Measurements from ENCODE around the gene FAS.

Gene FAS

GRCh38 chr10:88979603-88980002 lies 11.0 kb upstream of the FAS start:
- H3K4me3 Mint-ChIP-seq, result no peak overlapping the region
- CTCF ChIA-PET, result interaction anchor here (1.1 kb wide), 1 partner anchor 42 kb away, joined by 3 read pairs; no protein-coding TSS in a partner anchor
- H3K9me3 Mint-ChIP-seq, result no peaks in the 10 kb centered on the region
- H3K27ac Mint-ChIP-seq, result no peak overlapping the region
- no peak for DNase-seq
- H3K4me1 Mint-ChIP-seq, result peaks cover 29% of the 10 kb centered on the region
- H3K36me3 Mint-ChIP-seq, result peaks cover 8% of the 10 kb centered on the region
- H3K27me3 Mint-ChIP-seq, result peaks cover 4% of the 10 kb centered on the region

- H3K36me3 Mint-ChIP-seq, result peaks cover 4% of the 10 kb centered on the region
- DNase-seq, result no peak
- H3K4me3 Mint-ChIP-seq, result no peak overlapping the region
- no peak overlapping the region for H3K27ac Mint-ChIP-seq
- peaks cover 25% of the 10 kb centered on the region for H3K4me1 Mint-ChIP-seq
- CTCF ChIA-PET, result interaction anchor here (1.1 kb wide), 1 partner anchor 43 kb away, joined by 3 read pairs; no protein-coding TSS in a partner anchor
- no peaks in the 10 kb centered on the region for H3K9me3 Mint-ChIP-seq
- H3K27me3 Mint-ChIP-seq, result peaks cover 4% of the 10 kb centered on the region
These were observed 10.4 kb upstream of the FAS start for GRCh38 chr10:88980247-88980646.

GRCh38 chr10:88980800-88981199 lies 9.8 kb upstream of the FAS start:
- H3K27me3 Mint-ChIP-seq, result peaks cover 4% of the 10 kb centered on the region
- H3K9me3 Mint-ChIP-seq, result no peaks in the 10 kb centered on the region
- no peak overlapping the region for H3K4me3 Mint-ChIP-seq
- peaks cover 4% of the 10 kb centered on the region for H3K36me3 Mint-ChIP-seq
- no peak for DNase-seq
- peaks cover 23% of the 10 kb centered on the region for H3K4me1 Mint-ChIP-seq
- H3K27ac Mint-ChIP-seq, result no peak overlapping the region
- CTCF ChIA-PET, result interaction anchor here (1.1 kb wide), 1 partner anchor 43 kb away, joined by 3 read pairs; no protein-coding TSS in a partner anchor

GRCh38 chr10:88981435-88981834 lies 9.2 kb upstream of the FAS start:
- DNase-seq, result no peak
- Mint-ChIP-seq H3K36me3 (peaks cover 9% of the 10 kb centered on the region), H3K27me3 (peaks cover 4% of the 10 kb centered on the region), H3K4me1 (peaks cover 25% of the 10 kb centered on the region), H3K9me3 (peaks cover 4% of the 10 kb centered on the region), H3K27ac (no peak overlapping the region), H3K4me3 (no peak overlapping the region)
- CTCF ChIA-PET, result no interaction called here

GRCh38 chr10:88982366-88982765 lies 8.2 kb upstream of the FAS start:
- H3K4me3 Mint-ChIP-seq, result no peak overlapping the region
- CTCF ChIA-PET, result interaction anchor here (0.9 to 1.3 kb wide), 2 partner anchors 19 to 235 kb away, joined by 3 read pairs; no protein-coding TSS in a partner anchor
- no peak overlapping the region for H3K27ac Mint-ChIP-seq
- peaks cover 33% of the 10 kb centered on the region for H3K4me1 Mint-ChIP-seq
- peaks cover 7% of the 10 kb centered on the region for H3K9me3 Mint-ChIP-seq
- DNase-seq, result no peak
- peaks cover 4% of the 10 kb centered on the region for H3K27me3 Mint-ChIP-seq
- peaks cover 11% of the 10 kb centered on the region for H3K36me3 Mint-ChIP-seq

- Mint-ChIP-seq H3K27ac (no peak overlapping the region), H3K4me1 (peaks cover 41% of the 10 kb centered on the region), H3K27me3 (peaks cover 4% of the 10 kb centered on the region), H3K9me3 (peaks cover 11% of the 10 kb centered on the region), H3K36me3 (peaks cover 18% of the 10 kb centered on the region), H3K4me3 (no peak overlapping the region)
- CTCF ChIA-PET, result interaction anchor here (1.3 kb wide), 1 partner anchor 18 kb away, joined by 3 read pairs; no protein-coding TSS in a partner anchor
- no peak for DNase-seq
These were observed 7.4 kb upstream of the FAS start for GRCh38 chr10:88983206-88983605.

GRCh38 chr10:88983939-88984338 lies 6.7 kb upstream of the FAS start:
- Mint-ChIP-seq H3K4me1 (peaks cover 48% of the 10 kb centered on the region), H3K36me3 (peaks cover 18% of the 10 kb centered on the region), H3K27ac (no peak overlapping the region), H3K27me3 (peaks cover 4% of the 10 kb centered on the region), H3K9me3 (peaks cover 11% of the 10 kb centered on the region), H3K4me3 (no peak overlapping the region)
- no peak for DNase-seq
- CTCF ChIA-PET, result no interaction called here

GRCh38 chr10:88984525-88984924 lies 6.1 kb upstream of the FAS start:
- H3K9me3 Mint-ChIP-seq, result peaks cover 11% of the 10 kb centered on the region
- peaks cover 18% of the 10 kb centered on the region for H3K36me3 Mint-ChIP-seq
- H3K27me3 Mint-ChIP-seq, result no peaks in the 10 kb centered on the region
- peaks cover 49% of the 10 kb centered on the region for H3K4me1 Mint-ChIP-seq
- H3K27ac Mint-ChIP-seq, result no peak overlapping the region
- no peak for DNase-seq
- no peak overlapping the region for H3K4me3 Mint-ChIP-seq
- CTCF ChIA-PET, result no interaction called here

- peaks cover 24% of the 10 kb centered on the region for H3K36me3 Mint-ChIP-seq
- no peak overlapping the region for H3K4me3 Mint-ChIP-seq
- CTCF ChIA-PET, result interaction anchor here (0.8 to 2.0 kb wide), 12 partner anchors 11 to 220 kb away, joined by 3 to 19 read pairs (median 4); partner anchors contain the start of gene CH25H
- peaks cover 11% of the 10 kb centered on the region for H3K9me3 Mint-ChIP-seq
- H3K4me1 Mint-ChIP-seq, result peaks cover 61% of the 10 kb centered on the region
- DNase-seq, result no peak
- H3K27ac Mint-ChIP-seq, result peak overlapping the region; percentile 56
- peaks cover 5% of the 10 kb centered on the region for H3K27me3 Mint-ChIP-seq
These were observed 3.9 kb upstream of the FAS start for GRCh38 chr10:88986549-88987242.

- peak; percentile 59 for DNase-seq
- Mint-ChIP-seq H3K4me3 (no peak overlapping the region), H3K36me3 (peaks cover 28% of the 10 kb centered on the region), H3K27ac (peak overlapping the region; percentile 76), H3K4me1 (peaks cover 67% of the 10 kb centered on the region), H3K9me3 (peaks cover 11% of the 10 kb centered on the region), H3K27me3 (peaks cover 5% of the 10 kb centered on the region)
- CTCF ChIA-PET, result interaction anchor here (0.8 to 2.0 kb wide), 11 partner anchors 11 to 220 kb away, joined by 3 to 19 read pairs (median 4); partner anchors contain the start of gene CH25H
These were observed 3.3 kb upstream of the FAS start for GRCh38 chr10:88987243-88987725.

GRCh38 chr10:88987840-88988239 lies 2.8 kb upstream of the FAS start:
- Mint-ChIP-seq H3K36me3 (peaks cover 29% of the 10 kb centered on the region), H3K4me1 (peaks cover 70% of the 10 kb centered on the region), H3K27ac (peak overlapping the region; percentile 76), H3K27me3 (peaks cover 5% of the 10 kb centered on the region), H3K4me3 (no peak overlapping the region), H3K9me3 (peaks cover 11% of the 10 kb centered on the region)
- DNase-seq, result no peak
- CTCF ChIA-PET, result interaction anchor here (0.9 to 2.0 kb wide), 8 partner anchors 13 to 219 kb away, joined by 3 to 19 read pairs (median 4); partner anchors contain the start of gene CH25H

- Mint-ChIP-seq H3K9me3 (peaks cover 11% of the 10 kb centered on the region), H3K27me3 (peaks cover 5% of the 10 kb centered on the region), H3K27ac (peak overlapping the region; percentile 73), H3K36me3 (peaks cover 29% of the 10 kb centered on the region), H3K4me1 (peaks cover 76% of the 10 kb centered on the region), H3K4me3 (peak overlapping the region; percentile 17)
- CTCF ChIA-PET, result interaction anchor here (0.5 to 5.2 kb wide), 5 partner anchors 18 to 381 kb away, joined by 3 to 30 read pairs (median 3); no protein-coding TSS in a partner anchor
- no peak for DNase-seq
These were observed 1.2 kb upstream of the FAS start for GRCh38 chr10:88989423-88989822.

GRCh38 chr10:88989824-88990383 lies 694 bp upstream of the FAS start:
- no peak for DNase-seq
- CTCF ChIA-PET, result interaction anchor here (0.5 to 5.2 kb wide), 10 partner anchors 14 to 380 kb away, joined by 3 to 30 read pairs (median 4); no protein-coding TSS in a partner anchor
- peak overlapping the region; percentile 99 for H3K4me3 Mint-ChIP-seq

GRCh38 chr10:88991161-88991898 lies 732 bp downstream of the FAS start:
- Mint-ChIP-seq H3K27ac (peak overlapping the region; percentile 98), H3K9me3 (peaks cover 8% of the 10 kb centered on the region), H3K4me1 (peaks cover 80% of the 10 kb centered on the region), H3K27me3 (peaks cover 5% of the 10 kb centered on the region), H3K4me3 (peak overlapping the region; percentile 99), H3K36me3 (peaks cover 37% of the 10 kb centered on the region)
- DNase-seq, result peak; percentile 65
- CTCF ChIA-PET, result interaction anchor here (1.1 to 5.2 kb wide), 8 partner anchors 10 to 226 kb away, joined by 3 to 30 read pairs (median 6); no protein-coding TSS in a partner anchor

More at GRCh38 chr10:88989824-88990383, 694 bp upstream of the FAS start:
- peaks cover 5% of the 10 kb centered on the region for H3K27me3 Mint-ChIP-seq
- H3K4me1 Mint-ChIP-seq, result peaks cover 73% of the 10 kb centered on the region
- peaks cover 11% of the 10 kb centered on the region for H3K9me3 Mint-ChIP-seq
- H3K27ac Mint-ChIP-seq, result peak overlapping the region; percentile 98
- H3K36me3 Mint-ChIP-seq, result peaks cover 27% of the 10 kb centered on the region

All from activated naive CD4-positive, alpha-beta T cell treated with anti-CD3 and anti-CD28 coated beads, Interleukin-2, amount 10 ng/mL, durations not matched to agents 7 days and 5 days (primary cell).